ENCODE measurements around the gene MOXD1. TPM values are rescaled to one million over a fixed set of nuclear protein-coding genes. Genes with fewer than 3 reads are reported as not detected.
A peak's percentile ranks its signal among the peaks of the same experiment; 100 is the strongest.

MOXD1 gene
- total RNA-seq, 2 donors from 2014 or later = 0.56 to 17.3 TPM

GRCh38 chr6:132348231-132348630 is 53.0 kb downstream of the MOXD1 start:
- no peak for TF ChIP-seq CTCF (IDR thresholded peaks at IDR 0.05)

GRCh38 chr6:132344811-132345210 is 56.5 kb downstream of the MOXD1 start:
- Histone ChIP-seq H3K9me3 (peaks cover 5% of the 10 kb centered on the region), H3K36me3 (no peaks in the 10 kb centered on the region), H3K27ac (no peak overlapping the region), H3K27me3 (replicated peaks; ENCODE audit: insufficient read depth) (no peaks in the 10 kb centered on the region), H3K4me1 (ENCODE audit: control insufficient read depth in 1 of 2, low read depth in 2 of 2) (peaks cover 0 to 11% of the 10 kb centered on the region in 2 donors), H3K4me3 (no peak overlapping the region)
- DNase-seq (ENCODE audit: low spot score) (no peak), ATAC-seq (ENCODE audit: insufficient number of reproducible peaks, low FRiP score, low read depth) (no peak)
- TF ChIP-seq CTCF (IDR thresholded peaks at IDR 0.05) = no peak

More at GRCh38 chr6:132348231-132348630, 53.0 kb downstream of the MOXD1 start:
- Histone ChIP-seq H3K4me3 (no peak overlapping the region), H3K27me3 (replicated peaks; ENCODE audit: insufficient read depth) (no peaks in the 10 kb centered on the region), H3K9me3 (peaks cover 5% of the 10 kb centered on the region), H3K4me1 (ENCODE audit: control insufficient read depth in 1 of 2, low read depth in 2 of 2) (no peaks in the 10 kb centered on the region), H3K27ac (no peak overlapping the region), H3K36me3 (no peaks in the 10 kb centered on the region)
- no peak for DNase-seq (ENCODE audit: low spot score)
- no peak for ATAC-seq (ENCODE audit: insufficient number of reproducible peaks, low FRiP score, low read depth)

GRCh38 chr6:132341646-132342045 is 59.6 kb downstream of the MOXD1 start:
- H3K9me3 ChIP-seq = peaks cover 5% of the 10 kb centered on the region
- no peak for TF ChIP-seq CTCF (IDR thresholded peaks at IDR 0.05)
- DNase-seq (ENCODE audit: low spot score) (no peak), ATAC-seq (ENCODE audit: insufficient number of reproducible peaks, low FRiP score, low read depth) (peak; percentile 60)
- H3K4me3 ChIP-seq = peak overlapping the region; percentile 11
- no peak overlapping the region for H3K27ac ChIP-seq
- H3K27me3 ChIP-seq (replicated peaks; ENCODE audit: insufficient read depth) = no peaks in the 10 kb centered on the region
- peaks cover 0 to 11% of the 10 kb centered on the region in 2 donors for H3K4me1 ChIP-seq (ENCODE audit: control insufficient read depth in 1 of 2, low read depth in 2 of 2)
- H3K36me3 ChIP-seq = no peaks in the 10 kb centered on the region

GRCh38 chr6:132334521-132334885 is 66.8 kb downstream of the MOXD1 start:
- no peaks in the 10 kb centered on the region for H3K9me3 ChIP-seq
- no peak overlapping the region for H3K4me3 ChIP-seq
- H3K36me3 ChIP-seq = no peaks in the 10 kb centered on the region
- H3K4me1 ChIP-seq (ENCODE audit: control insufficient read depth in 1 of 2, low read depth in 2 of 2) = no peaks in the 10 kb centered on the region
- TF ChIP-seq CTCF (IDR thresholded peaks at IDR 0.05) = no peak
- no peaks in the 10 kb centered on the region for H3K27me3 ChIP-seq (replicated peaks; ENCODE audit: insufficient read depth)
- H3K27ac ChIP-seq = no peak overlapping the region
- DNase-seq (ENCODE audit: low spot score) (no peak), ATAC-seq (ENCODE audit: insufficient number of reproducible peaks, low FRiP score, low read depth) (no peak)

- H3K9me3 ChIP-seq = no peaks in the 10 kb centered on the region
- DNase-seq (ENCODE audit: low spot score) = no peak
- no peaks in the 10 kb centered on the region for H3K36me3 ChIP-seq
- H3K27me3 ChIP-seq (replicated peaks; ENCODE audit: insufficient read depth) = no peaks in the 10 kb centered on the region
- no peak for ATAC-seq (ENCODE audit: insufficient number of reproducible peaks, low FRiP score, low read depth)
- no peak overlapping the region for H3K27ac ChIP-seq
- TF ChIP-seq CTCF (IDR thresholded peaks at IDR 0.05) = no peak
- H3K4me3 ChIP-seq = no peak overlapping the region
- no peaks in the 10 kb centered on the region for H3K4me1 ChIP-seq (ENCODE audit: control insufficient read depth in 1 of 2, low read depth in 2 of 2)
These were observed 67.4 kb downstream of the MOXD1 start for GRCh38 chr6:132333639-132334520.
